HG03432 (cell line): Measurements from ENCODE around the gene TXNDC11.

Source experiments
- ATAC-seq: cut with Tn5 transposase; IDR thresholded peaks from one replicate; pipeline ENCODE4 v1.9.1; 2021; ENCODE audit warnings: mild to moderate bottlenecking, moderate library complexity; ENCODE audit not compliant: unreplicated experiment

TXNDC11 gene

DNA sequence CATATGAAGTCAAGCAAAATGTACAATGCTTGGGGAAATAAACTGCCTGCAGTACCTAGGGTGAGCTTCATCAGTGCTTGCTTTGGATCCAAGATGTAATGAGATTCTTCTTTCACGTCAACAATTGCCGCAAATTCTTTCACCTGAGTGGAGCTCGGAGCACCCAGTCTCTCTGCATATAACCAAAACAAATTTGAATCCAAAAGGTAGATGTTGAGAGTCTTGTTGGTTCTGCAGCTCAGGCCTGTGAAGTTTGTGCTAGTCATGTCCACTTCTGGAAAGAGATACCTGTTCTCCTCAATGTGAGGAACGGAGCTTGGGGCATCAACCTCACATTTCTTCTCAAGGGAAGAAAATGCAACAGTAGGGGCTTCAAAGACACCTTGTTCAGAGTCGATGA is 51.4 kb downstream of the TXNDC11 start:
- no peak for ATAC-seq

DNA sequence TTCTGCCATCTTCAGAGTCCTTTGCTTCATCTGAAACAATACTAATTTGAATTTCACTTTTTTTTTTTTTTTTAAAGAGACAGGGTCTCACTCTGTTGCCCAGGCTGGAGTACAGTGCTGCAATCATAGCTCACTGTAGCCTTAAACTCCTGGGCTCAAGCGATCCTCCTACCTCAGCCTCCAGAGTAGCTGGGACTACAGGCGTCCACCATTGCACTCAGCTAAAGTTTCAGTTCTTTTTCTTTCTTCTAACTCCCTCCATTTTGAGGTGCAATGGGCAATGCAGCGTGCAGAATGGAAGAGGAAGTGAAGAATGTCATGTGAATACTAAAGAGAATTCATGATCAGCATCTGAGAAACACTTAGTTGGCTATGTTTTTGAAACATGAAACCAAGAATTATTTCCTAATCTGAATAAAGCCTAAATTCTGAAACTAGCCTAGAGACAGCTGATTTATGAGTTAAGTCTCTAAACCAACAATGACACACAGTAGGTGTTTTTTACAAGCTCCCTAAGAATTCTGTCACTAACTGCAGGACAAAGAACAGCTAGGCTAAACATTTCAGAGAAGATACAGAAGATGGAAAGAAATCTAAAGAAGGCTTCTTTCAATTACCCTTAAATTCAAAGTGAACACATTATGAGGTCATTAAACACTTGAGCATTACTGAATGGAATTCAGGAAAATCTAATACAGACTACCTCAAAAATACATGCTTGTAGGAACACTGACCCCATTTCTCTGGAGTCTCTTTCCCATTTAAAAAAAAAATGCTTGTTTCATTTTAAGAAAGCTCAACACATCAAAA is 53.4 kb downstream of the TXNDC11 start:
- ATAC-seq: peak; percentile 85

DNA sequence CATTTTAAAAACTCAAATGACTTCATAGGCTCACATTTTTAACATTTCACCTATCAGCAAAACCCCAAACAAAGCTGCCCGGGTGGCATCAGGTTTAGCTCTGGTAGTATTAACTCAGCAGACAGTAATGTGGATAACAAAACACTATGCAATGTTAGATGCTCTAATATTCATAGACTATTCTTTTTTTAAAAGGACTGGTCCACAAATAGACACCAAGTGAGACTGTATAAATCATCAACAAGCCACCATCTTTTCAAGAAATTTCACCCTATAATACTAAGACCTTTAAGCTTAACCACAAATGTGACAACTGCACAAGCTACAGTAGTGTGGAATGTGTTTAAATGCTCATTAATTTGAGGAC is 54.2 kb downstream of the TXNDC11 start:
- no peak for ATAC-seq

DNA sequence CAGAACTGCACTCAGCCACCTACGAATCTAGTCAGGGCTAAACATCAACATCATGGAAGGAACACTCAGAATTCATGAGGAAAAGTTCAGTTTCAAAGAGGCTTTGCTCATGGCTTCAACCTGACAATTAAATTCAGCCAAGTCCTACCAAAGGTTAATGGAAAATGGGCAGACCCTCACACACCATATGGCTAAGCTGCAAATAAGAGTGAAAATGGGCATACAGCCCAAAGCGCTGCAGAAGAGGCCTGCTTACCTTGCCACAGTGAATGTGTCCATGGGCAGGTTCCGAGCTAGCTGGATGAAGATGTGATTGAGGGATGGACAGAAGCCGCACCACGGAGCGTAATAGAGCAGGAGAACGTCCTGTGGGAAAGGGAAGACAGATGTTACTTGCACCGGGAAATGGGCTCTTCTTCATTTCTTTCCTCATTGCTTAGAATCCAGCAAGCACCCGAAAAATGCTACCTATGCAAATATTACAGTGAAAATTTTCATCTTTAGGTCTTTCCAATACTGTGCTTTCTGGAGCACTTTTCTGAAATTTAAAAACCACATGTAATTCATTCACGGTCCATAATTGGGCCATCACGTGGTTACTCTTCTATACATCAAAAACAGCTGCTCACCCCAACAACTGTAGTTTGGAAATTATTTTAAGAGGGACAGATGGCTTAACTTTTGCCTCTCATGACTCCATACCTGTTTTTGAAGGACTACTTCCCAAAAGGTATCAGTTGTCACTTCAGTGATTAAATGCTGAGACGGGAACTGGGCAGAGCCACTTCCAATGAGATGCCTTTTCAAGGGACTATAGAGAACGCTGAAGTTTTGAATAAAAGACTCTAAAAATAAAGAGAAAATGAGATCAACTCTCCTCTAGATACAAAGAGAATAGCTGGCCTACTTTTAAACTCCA is 54.8 kb downstream of the TXNDC11 start:
- no peak for ATAC-seq

DNA sequence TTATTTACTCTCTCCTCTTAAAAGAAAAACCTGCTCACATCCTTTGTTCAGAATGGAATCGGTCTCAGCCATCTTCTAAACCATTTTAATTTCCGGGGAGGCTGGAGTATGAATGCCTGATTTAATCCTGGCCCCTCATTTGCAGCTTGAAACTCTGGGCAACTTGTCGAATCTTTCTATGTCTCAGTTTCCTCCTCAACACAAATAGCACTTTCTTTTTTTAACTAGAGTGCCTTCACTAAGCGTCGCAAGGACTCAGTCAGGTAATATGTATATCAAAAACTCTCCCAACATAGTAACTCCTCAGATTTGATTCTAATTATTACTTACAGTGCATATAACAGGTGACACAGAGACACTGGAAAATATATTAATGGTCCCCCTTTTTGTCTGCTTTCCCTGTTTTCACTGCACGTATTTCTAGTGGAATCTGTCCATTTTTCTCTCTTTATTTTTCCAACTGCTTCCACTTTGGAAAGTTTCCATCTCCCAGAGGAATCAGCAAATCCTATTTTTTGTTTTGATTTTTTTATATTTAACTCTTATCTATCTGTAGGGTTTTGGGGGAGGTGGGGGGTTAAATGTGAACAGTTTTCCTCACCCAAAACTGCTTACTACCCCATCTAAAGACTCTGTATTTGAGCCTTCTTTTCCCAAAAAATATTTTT is 55.8 kb downstream of the TXNDC11 start:
- ATAC-seq: no peak

DNA sequence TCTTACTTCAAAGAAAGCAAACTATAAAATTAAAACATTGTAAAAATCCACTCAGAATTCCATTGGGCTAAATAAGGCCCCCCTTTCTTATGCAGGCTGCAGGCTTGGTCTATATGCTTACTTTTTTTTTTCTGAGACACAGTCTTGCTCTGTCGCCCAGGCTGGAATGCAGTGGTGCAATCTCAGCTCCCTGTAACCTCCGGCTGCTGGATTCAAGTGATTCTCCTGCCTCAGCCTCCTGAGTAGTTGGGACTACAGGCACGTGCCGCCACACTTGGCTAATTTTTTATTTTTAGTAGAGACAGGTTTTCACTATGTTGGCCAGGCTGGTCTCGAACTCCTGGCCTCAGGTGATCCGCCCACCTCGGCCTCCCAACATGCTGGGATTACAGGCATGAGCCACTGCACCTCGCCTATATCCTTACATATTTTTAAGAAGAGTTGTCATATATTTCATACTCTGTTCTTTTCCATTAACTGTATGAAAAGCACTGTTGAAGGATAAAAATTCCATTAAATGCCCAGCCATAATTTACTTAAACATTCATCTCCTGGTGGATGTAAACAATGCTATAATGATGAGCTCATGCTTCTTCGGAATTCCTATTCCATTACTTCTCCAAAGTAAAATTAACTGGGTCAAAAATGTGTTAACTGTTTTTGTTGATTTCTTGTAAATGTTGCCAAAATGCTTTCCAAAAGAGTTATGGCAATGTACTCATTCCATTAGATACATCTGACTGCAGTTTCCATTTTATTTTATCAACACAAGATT is 56.6 kb downstream of the TXNDC11 start:
- no peak for ATAC-seq

DNA sequence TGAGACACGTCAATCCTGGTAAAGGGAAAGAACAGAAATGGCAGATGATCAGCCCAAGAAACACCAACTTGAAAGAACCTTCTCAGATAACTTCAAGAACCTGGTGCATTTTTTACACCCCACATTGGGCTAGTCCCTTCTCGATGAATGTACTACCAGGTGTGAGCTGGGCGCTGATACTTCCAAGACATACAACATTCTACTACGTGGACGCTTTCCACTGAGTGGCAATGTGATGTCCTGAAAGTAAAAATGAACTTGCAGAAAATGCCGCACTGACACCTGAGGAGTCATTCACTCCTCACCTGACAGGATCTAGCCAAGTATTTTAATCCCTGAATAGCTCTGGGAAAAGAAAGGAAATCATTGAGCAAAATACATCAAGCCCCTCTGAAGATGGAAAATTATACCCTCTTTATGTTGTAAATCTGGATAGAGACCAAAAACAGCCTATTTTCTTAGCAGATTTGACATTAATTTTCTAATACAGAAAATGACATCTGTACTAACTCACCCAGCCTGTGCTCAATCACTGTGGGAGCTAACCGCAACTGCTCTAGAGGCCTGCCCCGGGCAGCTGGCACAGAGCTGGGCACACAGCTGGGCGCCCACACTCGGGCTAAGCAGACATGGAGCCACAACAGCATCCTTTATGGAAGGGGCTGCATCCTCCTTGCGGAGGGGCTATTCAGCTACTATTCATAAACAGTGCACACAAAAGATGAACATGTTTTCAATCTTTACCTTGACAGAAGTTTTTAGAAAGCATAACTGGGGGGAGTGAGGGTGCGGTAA is 58.2 kb downstream of the TXNDC11 start:
- ATAC-seq: no peak

DNA sequence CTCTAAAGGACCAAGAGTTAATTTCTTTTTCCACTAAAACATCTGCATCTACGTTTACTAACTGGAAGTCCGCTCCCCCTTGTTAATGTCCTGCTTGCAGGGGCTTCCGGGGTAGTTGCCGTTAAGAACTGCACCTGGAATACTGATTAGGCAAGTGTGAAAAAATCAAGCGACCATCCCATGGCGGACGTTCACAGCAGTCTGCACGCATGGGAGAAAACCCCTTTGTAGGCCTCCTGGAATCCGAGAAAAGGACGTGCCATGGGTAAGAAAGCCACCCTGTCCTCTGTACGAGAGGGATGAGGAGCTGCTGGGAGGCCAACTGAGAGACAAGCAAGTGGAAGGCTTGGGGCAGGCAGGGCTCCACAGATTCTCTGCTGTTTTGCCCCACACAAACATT is 59.5 kb downstream of the TXNDC11 start:
- ATAC-seq: no peak

DNA sequence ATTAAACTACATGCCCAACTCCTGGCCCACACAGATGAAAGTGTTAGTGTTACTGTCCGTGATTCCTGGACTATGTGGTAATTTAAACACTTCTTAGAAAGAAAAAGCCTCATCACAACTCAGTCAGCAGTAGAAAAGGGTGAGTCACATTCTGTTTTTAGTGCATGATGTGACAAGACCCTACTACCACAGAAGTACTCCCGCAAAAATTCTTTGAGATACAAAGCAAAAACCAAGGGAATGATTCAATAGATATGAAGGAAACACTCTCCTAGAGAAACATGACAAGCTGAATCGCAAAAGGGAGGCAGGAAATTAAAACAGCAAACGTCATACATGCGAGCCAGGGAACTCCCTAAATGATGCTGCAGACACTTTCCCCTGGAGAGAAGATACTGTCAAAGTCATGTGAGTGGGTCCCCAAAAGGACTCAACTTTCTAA is 60.0 kb downstream of the TXNDC11 start:
- ATAC-seq: peak; percentile 25

DNA sequence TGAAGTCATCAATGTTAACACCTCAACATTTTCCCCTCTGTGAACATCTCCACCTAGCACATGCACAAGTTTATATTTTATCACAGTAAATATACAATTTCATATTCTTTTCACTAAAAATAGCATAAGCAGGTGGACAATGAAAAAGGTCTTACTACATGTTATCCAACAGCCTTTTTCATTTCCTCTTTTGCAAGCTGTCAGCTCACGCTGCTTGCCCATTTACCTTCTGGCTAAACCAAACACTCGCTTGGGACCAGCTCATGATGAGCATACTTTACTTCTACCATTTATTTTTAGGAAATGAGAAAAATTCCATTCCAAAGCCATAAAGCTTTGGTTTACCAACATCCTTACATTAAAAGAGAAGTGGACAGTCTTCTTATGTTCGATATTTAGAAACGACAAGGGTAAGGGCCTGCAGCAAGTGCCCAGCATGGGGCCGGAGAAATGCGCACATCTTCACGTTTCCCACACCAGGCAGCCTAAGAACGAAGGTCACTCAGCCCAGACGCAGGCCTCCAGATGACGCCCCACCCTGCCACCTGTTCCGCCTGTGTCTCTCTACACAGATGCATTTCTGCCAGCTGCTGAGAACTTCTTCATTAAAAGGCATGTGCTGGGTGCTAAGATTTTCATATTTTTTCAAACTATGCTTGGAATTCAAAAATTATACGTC is 60.5 kb downstream of the TXNDC11 start:
- ATAC-seq: peak; percentile 48

DNA sequence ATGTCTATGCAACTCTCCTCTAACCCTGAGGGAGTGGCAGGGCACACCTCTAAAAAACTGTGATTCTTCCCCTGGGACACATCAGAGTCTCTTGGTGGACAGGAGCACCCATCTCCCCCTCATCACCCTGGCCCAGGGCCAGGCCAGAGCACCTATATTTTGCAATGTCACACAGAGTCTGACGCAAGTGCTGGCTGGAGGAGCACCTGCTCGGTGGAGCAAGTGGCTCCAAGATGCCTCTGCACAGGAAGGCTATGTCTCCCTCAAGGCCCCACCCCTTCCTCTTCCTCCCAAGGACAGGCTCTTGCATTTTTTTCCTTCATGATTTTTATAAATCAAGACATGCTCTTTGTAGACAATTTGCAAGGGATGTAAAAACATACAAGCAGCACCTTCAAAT is 61.1 kb downstream of the TXNDC11 start:
- no peak for ATAC-seq

DNA sequence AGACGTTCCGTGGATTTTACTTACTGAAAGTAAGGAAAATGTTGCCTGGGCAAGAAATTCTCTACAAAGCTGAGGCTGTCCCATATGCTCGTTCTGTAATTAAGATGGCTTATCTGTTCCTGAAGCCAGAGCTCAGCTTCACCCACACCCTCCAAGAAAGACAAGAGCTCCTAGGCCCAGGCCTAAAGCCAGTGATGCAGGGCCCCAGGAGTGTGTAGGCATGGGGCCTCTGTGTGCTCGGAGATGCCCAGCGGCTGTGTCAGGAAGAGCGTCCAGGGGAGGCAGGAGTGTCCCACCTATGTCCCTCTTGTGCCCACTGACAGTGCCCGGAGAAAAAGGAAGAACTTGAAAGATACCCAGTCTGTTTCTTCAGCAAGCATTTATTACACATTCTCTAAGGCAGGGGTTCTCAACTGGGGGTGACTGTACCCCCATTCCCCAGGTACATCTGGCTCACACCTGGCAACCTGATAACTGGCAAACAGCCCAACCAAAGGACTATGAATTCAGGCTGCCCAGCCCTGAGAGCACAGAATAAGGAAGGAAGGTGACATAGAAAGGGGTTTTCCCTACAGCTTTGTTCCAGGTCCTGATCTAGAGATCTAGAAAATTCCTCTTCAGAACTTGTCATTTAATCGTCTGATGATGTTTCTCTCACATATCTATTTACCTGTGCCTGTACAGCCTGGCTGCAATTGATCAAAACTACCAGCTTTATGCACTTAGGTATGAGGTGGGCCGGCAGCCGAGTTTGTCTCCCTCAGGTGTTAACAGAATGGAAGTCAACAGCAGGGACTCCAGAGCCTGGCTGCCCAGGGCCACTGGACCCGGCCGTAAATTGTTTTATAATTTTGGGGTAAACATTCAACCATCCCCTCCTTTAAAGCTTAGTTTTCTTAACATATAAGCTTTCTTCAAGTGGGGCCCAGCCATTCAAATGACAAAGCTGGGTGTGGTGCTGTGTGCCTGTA is 62.4 kb downstream of the TXNDC11 start:
- no peak for ATAC-seq

DNA sequence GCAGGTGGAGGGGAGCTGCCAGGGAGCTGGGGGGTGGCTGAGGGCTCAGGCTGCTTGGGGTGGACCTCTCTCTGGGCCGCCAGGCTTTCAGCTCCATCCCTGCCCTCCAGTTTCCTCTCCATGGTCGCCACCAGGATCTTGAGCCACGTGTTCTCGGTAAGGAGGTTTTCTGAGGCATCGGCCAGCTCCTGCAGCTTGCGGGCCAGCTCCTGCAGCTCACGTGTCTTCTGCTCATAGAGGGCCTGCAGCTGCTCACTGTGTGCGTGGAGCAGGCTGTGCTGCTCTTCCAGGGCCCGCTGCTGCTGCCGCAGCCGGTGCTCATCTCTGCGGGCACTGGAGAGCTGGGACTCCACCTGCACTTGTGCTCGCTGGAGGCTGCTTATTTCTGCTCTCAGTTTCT is 63.4 kb downstream of the TXNDC11 start:
- no peak for ATAC-seq

DNA sequence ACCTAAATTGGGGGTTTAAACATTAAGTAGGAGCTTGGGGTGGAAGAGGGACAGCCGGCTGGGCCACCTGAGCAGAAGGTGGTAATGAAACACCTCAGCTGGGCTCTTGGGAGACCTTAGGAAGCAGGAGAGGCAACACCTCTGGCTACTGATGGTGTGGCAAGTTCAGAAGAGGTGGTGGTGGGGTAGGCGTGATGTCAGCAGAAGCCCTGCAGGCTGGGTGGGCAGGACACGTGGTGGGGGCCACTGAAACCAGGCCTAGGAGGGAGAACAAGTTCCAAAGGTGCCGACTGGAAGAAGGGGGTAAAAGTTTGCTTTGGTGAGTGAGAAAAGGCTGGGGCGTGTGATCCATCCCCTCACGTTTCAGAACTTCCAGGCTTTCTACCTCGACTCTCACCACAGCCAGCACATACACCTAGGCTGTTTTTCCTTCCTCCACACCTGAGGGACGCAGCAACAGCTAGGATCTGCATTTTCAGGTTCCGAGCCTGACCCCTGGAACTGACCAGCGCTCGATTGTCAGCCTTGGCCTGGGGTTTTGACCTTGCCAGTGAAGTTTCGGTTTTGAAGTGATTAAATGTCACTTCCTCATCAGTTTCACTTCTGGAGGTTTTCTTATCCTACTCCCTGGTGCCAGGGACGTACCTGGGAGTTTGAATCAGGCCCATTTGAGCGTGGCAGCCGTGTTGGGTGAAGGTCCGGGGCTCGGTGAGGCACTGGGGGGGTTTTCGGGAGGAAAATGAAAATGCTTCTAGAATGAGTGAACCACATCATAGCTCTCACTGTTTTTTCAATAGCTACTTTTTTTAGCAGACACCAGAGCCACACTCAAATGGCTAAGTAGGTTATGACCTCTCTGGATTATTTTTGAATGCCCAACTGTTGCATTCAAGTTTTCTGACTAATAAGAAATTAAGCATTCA is 64.4 kb downstream of the TXNDC11 start:
- ATAC-seq: no peak

DNA sequence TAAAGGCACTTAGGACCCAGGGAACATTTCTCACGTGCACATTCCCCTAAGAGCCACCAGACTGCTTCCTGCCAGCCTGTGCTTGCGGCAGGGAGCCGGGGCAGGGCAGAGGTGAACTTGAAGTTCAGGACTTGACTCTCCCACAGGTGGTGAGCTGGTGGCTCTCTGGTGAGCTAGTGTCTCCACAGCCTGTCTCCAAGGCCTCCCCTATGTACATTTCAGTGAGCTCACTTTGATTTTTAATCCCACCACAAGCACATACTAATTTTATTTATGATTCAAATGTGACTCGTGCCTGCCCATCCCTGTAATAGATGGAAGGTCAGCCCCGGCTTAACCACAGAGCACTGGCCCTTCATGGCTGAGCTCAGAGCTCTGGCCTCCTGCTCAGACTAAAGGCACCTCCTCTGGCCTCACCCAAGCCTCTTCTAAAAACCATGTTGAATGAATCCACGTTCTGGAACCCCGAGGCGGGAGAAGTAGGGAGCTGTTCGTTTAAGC is 65.2 kb downstream of the TXNDC11 start:
- no peak for ATAC-seq

DNA sequence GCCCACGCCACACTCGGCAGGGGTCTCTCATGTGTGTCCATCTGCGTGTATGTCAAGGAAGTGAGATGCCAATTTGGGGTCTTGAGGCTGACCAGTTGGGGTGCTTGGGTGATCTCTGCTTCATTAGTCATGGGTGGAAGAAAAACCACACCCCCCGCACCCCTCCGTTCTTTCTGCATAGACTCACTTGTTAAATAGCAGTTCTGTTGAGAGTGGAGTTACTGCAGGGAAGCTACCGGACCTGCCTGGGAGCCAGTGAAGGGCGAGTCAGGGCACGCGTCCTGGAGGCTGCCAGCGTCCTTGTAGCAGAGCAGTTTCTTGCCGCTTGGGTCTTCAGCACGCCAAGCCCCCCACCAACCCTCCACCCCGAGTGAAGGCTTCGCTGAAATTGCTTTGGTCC is 65.9 kb downstream of the TXNDC11 start:
- ATAC-seq: no peak
